CD4-positive, alpha-beta T cell treated with Interleukin-21 for 1 hour (primary cell): ENCODE data around the gene AGBL4.
"Not testable (repeated sequence)": the region's sequence is repeated elsewhere in the genome, so short reads cannot be mapped to it uniquely, and the experiment has no call there.

Source experiments
- DNase-seq: peaks from one replicate; pipeline ENCODE4 v3.0.0-alpha.2; 2020

The AGBL4 gene

DNA sequence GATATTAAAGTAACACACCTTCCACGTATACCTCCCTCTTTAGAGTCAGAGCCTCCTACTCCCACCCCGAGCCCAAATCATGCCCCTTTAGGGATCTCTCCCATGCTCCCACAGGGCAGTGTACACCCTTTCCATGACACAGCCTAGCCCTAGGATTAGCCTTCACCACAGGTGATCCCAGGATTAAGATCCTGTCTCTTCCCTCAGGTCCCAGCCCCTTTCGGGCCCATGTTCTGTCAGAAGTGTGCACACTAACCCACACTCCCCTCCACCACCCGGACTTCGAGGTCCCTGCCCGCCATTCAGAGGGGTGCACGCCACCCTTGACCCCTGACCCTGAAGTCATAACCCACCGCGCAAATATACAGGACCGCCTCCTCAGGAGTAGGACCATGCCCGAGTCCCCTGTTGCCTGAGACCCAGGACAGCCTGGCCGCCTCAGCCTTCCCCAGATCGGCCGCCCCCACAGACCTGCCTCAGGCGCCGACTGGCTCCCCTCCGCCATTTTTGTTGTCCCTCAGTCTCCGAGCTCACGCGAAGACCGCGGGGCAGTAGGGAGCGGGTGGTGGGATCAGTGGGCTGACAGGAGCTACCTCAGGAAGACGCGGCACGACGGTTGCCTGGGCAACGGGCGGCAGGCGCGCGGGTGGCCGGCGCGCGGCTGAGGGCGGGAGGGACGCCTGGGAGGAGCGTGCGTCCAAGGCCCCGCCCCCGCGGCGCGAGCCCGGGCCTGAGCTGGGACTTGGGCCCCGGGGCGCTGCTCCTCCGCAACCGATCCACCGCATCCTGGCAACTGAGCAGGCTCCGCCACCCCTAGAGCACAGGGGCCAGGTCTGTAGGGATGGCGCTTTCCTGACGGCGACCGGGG lies at the start of gene AGBL4:
TSS of gene AGBL4 (minus strand) at position 663 of the 868 bp plus-strand sequence.
- peak; percentile 17 for DNase-seq

- DNase-seq, result no peak
Observed at GRCh38 chr1:50066806-50067205, 43.1 kb upstream of the AGBL4 start.

GRCh38 chr1:50060279-50060678 lies 36.5 kb upstream of the AGBL4 start:
- no peak for DNase-seq

- no peak for DNase-seq
Observed at GRCh38 chr1:50048791-50049190, 25.0 kb upstream of the AGBL4 start.

- DNase-seq, result peak; percentile 1
Observed at GRCh38 chr1:50047916-50048694, 24.4 kb upstream of the AGBL4 start.

- no peak for DNase-seq
Observed at GRCh38 chr1:50038237-50038809, 14.6 kb upstream of the AGBL4 start.

DNA sequence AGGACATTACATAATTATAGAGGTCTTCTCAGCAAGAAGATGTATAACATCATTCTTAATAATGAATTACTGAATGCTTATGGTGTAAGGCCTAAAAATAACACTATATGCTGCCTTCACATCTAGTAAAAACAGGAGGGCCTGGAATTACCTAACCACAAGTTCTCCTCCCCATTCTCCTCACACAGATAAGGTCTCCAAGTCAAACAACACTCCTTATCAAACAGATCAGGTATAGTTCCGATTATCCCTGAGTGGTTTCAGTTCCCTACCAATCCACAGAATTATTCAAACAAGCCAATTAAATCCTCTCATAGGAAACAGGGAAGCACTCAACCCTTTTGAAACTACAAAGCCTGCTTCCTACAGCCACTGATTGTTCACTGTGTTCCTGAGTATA lies 4.0 kb upstream of the AGBL4 start:
- no peak for DNase-seq

- no peak for DNase-seq
Observed at GRCh38 chr1:49995734-49996133, 28.0 kb downstream of the AGBL4 start.

- no peak for DNase-seq
Observed at GRCh38 chr1:49971088-49971487, 52.7 kb downstream of the AGBL4 start.

DNA sequence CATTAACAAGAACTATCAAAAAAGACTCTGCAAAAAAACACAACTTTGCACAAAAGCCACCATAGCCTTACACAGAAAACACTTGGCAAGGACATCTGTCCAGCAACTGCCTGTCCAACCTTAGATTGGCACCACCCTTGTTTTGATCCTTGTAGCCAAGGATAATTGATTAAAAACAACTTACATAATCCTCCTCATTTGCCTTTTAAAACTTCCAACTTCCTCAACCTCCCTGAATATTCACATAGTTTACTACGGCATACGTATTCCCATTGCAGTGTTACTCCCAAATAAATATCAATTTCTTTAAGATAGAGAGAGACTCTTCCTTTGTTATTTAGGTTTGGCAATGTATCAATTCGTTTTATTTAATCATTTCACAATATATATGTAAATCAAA lies 72.4 kb downstream of the AGBL4 start:
- no peak for DNase-seq

- not testable (repeated sequence) for DNase-seq
Observed at GRCh38 chr1:49915301-49915700, 108.5 kb downstream of the AGBL4 start.

- DNase-seq, result no peak
Observed at GRCh38 chr1:49906365-49906764, 117.4 kb downstream of the AGBL4 start.

GRCh38 chr1:49864581-49864980 lies 159.2 kb downstream of the AGBL4 start:
- DNase-seq, result no peak

DNA sequence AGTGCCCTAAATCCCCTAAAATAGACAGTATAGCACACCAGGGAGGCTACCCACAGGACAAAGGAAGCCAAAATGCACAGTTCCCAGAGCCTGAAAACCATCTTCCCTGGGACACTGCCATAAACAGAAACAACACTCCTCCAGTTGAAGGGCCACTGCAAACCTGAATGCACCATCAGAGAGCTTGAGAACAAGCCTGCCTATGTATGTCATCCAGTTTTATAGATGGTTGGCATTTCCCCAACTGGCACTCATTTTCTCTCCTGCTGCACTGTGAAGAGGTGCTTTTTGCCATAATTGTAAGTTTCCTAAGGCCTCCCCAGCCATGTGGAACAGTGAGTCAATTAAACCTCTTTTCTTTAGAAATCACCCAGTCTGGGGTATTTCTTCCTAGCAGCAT lies 169.0 kb downstream of the AGBL4 start:
- no peak for DNase-seq

DNA sequence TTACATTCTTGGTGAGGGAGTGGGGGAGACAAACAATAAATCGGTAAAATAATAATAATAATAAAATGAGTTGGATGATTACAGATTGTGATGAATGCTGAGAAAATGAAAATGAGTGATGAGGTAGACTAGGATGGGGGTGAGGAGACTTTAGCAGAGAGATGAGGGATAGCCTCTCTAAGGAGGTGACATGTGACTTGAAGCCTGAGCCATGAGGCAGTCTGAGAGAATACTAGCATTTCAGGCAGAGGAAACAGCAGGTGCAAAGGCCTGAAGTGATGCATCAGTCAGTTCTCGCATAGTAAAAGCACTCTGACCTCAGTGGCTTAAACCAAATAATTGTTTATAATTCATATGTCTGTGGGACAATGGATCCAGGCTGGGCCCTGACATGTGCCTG lies 181.2 kb downstream of the AGBL4 start:
- no peak for DNase-seq

- no peak for DNase-seq
Observed at GRCh38 chr1:49841767-49842166, 182.0 kb downstream of the AGBL4 start.

DNA sequence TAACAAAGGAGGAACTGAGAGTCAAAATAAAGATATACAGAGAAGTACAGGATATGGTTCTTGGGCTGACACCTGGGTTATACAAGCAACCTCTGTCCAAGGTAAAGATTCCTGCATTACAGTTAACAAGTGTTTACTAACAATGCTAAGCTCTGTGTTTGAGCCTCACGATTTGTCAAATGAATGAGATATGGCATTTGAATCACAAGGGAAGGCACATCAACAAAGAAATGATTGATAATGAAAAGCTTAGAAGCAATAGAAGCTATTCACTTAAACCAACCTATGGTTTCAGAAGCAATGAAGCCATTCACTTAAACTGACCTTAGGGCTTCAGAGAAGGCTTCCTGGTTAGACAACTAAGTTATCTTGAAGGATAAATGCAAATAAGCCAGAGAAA lies 199.5 kb downstream of the AGBL4 start:
- DNase-seq, result no peak

GRCh38 chr1:49817681-49818080 lies 206.1 kb downstream of the AGBL4 start:
- DNase-seq, result no peak

- not testable (repeated sequence) for DNase-seq
Observed at GRCh38 chr1:49787013-49787412, 236.7 kb downstream of the AGBL4 start.

DNA sequence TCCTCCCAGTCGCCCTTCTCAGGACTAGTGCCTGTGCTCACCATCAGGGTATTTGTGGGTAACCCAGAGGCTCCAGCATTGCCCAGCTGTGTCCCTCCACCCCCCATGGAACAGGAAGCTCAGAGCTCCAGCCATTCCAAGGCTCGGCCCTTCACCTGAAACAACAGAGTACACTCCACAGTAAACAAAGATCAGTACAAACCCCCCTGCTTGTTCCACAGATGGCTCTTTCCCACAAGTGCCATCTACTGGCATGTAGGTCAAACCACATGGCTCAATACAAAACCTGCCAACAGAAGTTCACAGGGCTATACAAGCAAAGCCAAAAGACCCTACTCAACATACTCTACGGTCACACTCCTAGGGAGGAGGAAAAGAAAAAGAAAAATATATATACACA lies 258.7 kb downstream of the AGBL4 start:
- DNase-seq, result no peak

GRCh38 chr1:49738118-49738517 lies 285.6 kb downstream of the AGBL4 start:
- DNase-seq, result not testable (repeated sequence)

GRCh38 chr1:49728377-49728776 lies 295.4 kb downstream of the AGBL4 start:
- DNase-seq, result no peak

GRCh38 chr1:49723662-49724061 lies 300.1 kb downstream of the AGBL4 start:
- DNase-seq, result no peak
